ENCODE data around the gene UBIAD1.
"Not testable (repeated sequence)": the region's sequence is repeated elsewhere in the genome, so short reads cannot be mapped to it uniquely, and the experiment has no call there.

Gene UBIAD1

GRCh38 chr1:11299225-11299574 is 26.2 kb downstream of the UBIAD1 start:
- no peaks in the 10 kb centered on the region for H3F3A ChIP-seq (ENCODE audit: insufficient read depth)
- H3K9ac ChIP-seq (ENCODE audit: low read length) = no peak overlapping the region
- H4K20me1 ChIP-seq (ENCODE audit: low read depth, low read length) = no peaks in the 10 kb centered on the region
- H3K9me3 ChIP-seq (ENCODE audit: insufficient read depth, low read length) = no peaks in the 10 kb centered on the region
- TF ChIP-seq EZH2phosphoT487 (conservative IDR thresholded peaks at IDR 0.05; ENCODE audit: low read length) = no peak
- no peak for TF ChIP-seq CTCF (IDR thresholded peaks at IDR 0.05; ENCODE audit: insufficient read depth, low read length, poor library complexity, severe bottlenecking)
- no peak overlapping the region for H3K4me3 ChIP-seq (ENCODE audit: insufficient read depth, low read length, poor library complexity, severe bottlenecking)
- no peak overlapping the region for H3K27ac ChIP-seq (ENCODE audit: low read depth, low read length)
- no peaks in the 10 kb centered on the region for H3K9me2 ChIP-seq (replicated peaks; ENCODE audit: insufficient read depth, low read length)
- H3K79me2 ChIP-seq (ENCODE audit: insufficient read depth, low read length) = no peaks in the 10 kb centered on the region
- no peaks in the 10 kb centered on the region for H3K27me3 ChIP-seq (ENCODE audit: low read length)
- no peak overlapping the region for H2AFZ ChIP-seq (ENCODE audit: low read depth, low read length, severe bottlenecking)
- H3K36me3 ChIP-seq (ENCODE audit: low read length) = no peaks in the 10 kb centered on the region
- no peak overlapping the region for H3K4me2 ChIP-seq (ENCODE audit: low read depth, low read length, poor library complexity, severe bottlenecking)

- Histone ChIP-seq H3K27me3 (ENCODE audit: low read length) (no peaks in the 10 kb centered on the region), H4K20me1 (ENCODE audit: low read depth, low read length) (no peaks in the 10 kb centered on the region), H3K79me2 (ENCODE audit: insufficient read depth, low read length) (no peaks in the 10 kb centered on the region), H3F3A (ENCODE audit: insufficient read depth) (no peaks in the 10 kb centered on the region), H3K9ac (ENCODE audit: low read length) (no peak overlapping the region), H2AFZ (ENCODE audit: low read depth, low read length, severe bottlenecking) (no peak overlapping the region), H3K9me3 (ENCODE audit: insufficient read depth, low read length) (no peaks in the 10 kb centered on the region), H3K9me2 (replicated peaks; ENCODE audit: insufficient read depth, low read length) (no peaks in the 10 kb centered on the region), H3K4me3 (ENCODE audit: insufficient read depth, low read length, poor library complexity, severe bottlenecking) (no peak overlapping the region), H3K36me3 (ENCODE audit: low read length) (no peaks in the 10 kb centered on the region), H3K27ac (ENCODE audit: low read depth, low read length) (no peak overlapping the region), H3K4me2 (ENCODE audit: low read depth, low read length, poor library complexity, severe bottlenecking) (no peak overlapping the region)
- no peak for TF ChIP-seq CTCF (IDR thresholded peaks at IDR 0.05; ENCODE audit: insufficient read depth, low read length, poor library complexity, severe bottlenecking)
- no peak for TF ChIP-seq EZH2phosphoT487 (conservative IDR thresholded peaks at IDR 0.05; ENCODE audit: low read length)
Observed at GRCh38 chr1:11301601-11302000, 28.6 kb downstream of the UBIAD1 start.

GRCh38 chr1:11302366-11302765 is 29.4 kb downstream of the UBIAD1 start:
- no peaks in the 10 kb centered on the region for H3K79me2 ChIP-seq (ENCODE audit: insufficient read depth, low read length)
- no peaks in the 10 kb centered on the region for H4K20me1 ChIP-seq (ENCODE audit: low read depth, low read length)
- H3K9me2 ChIP-seq (replicated peaks; ENCODE audit: insufficient read depth, low read length) = no peaks in the 10 kb centered on the region
- H3F3A ChIP-seq (ENCODE audit: insufficient read depth) = no peaks in the 10 kb centered on the region
- H3K4me2 ChIP-seq (ENCODE audit: low read depth, low read length, poor library complexity, severe bottlenecking) = no peak overlapping the region
- no peak overlapping the region for H3K9ac ChIP-seq (ENCODE audit: low read length)
- H2AFZ ChIP-seq (ENCODE audit: low read depth, low read length, severe bottlenecking) = no peak overlapping the region
- no peaks in the 10 kb centered on the region for H3K27me3 ChIP-seq (ENCODE audit: low read length)
- TF ChIP-seq CTCF (IDR thresholded peaks at IDR 0.05; ENCODE audit: insufficient read depth, low read length, poor library complexity, severe bottlenecking) (no peak), EZH2phosphoT487 (conservative IDR thresholded peaks at IDR 0.05; ENCODE audit: low read length) (no peak)
- no peaks in the 10 kb centered on the region for H3K36me3 ChIP-seq (ENCODE audit: low read length)
- no peaks in the 10 kb centered on the region for H3K9me3 ChIP-seq (ENCODE audit: insufficient read depth, low read length)
- no peak overlapping the region for H3K4me3 ChIP-seq (ENCODE audit: insufficient read depth, low read length, poor library complexity, severe bottlenecking)
- no peak overlapping the region for H3K27ac ChIP-seq (ENCODE audit: low read depth, low read length)

- not testable (repeated sequence) for H2AFZ ChIP-seq (ENCODE audit: low read depth, low read length, severe bottlenecking); H3K27ac ChIP-seq (ENCODE audit: low read depth, low read length); H3K4me2 ChIP-seq (ENCODE audit: low read depth, low read length, poor library complexity, severe bottlenecking); H3F3A ChIP-seq (ENCODE audit: insufficient read depth); H3K36me3 ChIP-seq (ENCODE audit: low read length); H4K20me1 ChIP-seq (ENCODE audit: low read depth, low read length); H3K9ac ChIP-seq (ENCODE audit: low read length); H3K9me2 ChIP-seq (replicated peaks; ENCODE audit: insufficient read depth, low read length); H3K79me2 ChIP-seq (ENCODE audit: insufficient read depth, low read length); H3K27me3 ChIP-seq (ENCODE audit: low read length); H3K9me3 ChIP-seq (ENCODE audit: insufficient read depth, low read length); H3K4me3 ChIP-seq (ENCODE audit: insufficient read depth, low read length, poor library complexity, severe bottlenecking)
Observed at GRCh38 chr1:11305516-11305915, 32.5 kb downstream of the UBIAD1 start.

All from SU-DHL-6 (cell line).